ENCODE measurements around the gene MAPK10. TPM values are rescaled to one million over a fixed set of nuclear protein-coding genes. Genes with fewer than 3 reads are reported as not detected.

MAPK10 gene
- total and polyA plus RNA-seq, 2 donors (not counting 3 experiments of a cell fraction or from before 2014, with no cell fraction given), result 0.17 TPM; not detected in 1

GRCh38 chr4:86357608-86358007 lies 2.2 kb downstream of the MAPK10 start:
- Histone ChIP-seq H3K27ac (ENCODE audit: insufficient read depth, low read depth, low read length) (no peak overlapping the region), H3K36me3 (ENCODE audit: control insufficient read depth in 2 of 2, extremely low read depth in 1 of 2, insufficient read depth in 2 of 2, low read length in 2 of 2) (no peaks in the 10 kb centered on the region), H3K9ac (replicated peaks; ENCODE audit: extremely low read depth, insufficient read depth, low read length) (no peak overlapping the region), H3K27me3 (ENCODE audit: control insufficient read depth in 2 of 2, insufficient read depth in 2 of 2, low read length in 2 of 2) (peaks cover 0 to 3% of the 10 kb centered on the region in 2 experiments), H3K79me2 (ENCODE audit: control insufficient read depth, insufficient read depth, low read length) (no peaks in the 10 kb centered on the region), H3K4me2 (ENCODE audit: insufficient read depth, low read length) (no peak overlapping the region), H4K20me1 (replicated peaks; ENCODE audit: control insufficient read depth, extremely low read depth, insufficient read depth, low read length) (no peaks in the 10 kb centered on the region), H3K9me1 (replicated peaks; ENCODE audit: control insufficient read depth, extremely low read depth, insufficient read depth, low read length) (no peaks in the 10 kb centered on the region), H3K9me3 (replicated peaks; ENCODE audit: control insufficient read depth, insufficient read depth, low read length) (no peaks in the 10 kb centered on the region), H3K4me1 (ENCODE audit: control insufficient read depth, extremely low read depth, insufficient read depth, low read length) (peaks cover 2% of the 10 kb centered on the region), H3K4me3 (replicated peaks in 1 of 3; ENCODE audit: insufficient read depth in 1 of 3, low read depth in 1 of 3, low read length in 3 of 3) (no peak overlapping the region), H2AFZ (ENCODE audit: low read depth, low read length) (no peak overlapping the region)
- CTCF ChIA-PET, result no interaction called here
- no peak for TF ChIP-seq EZH2 (IDR thresholded peaks at IDR 0.05; ENCODE audit: borderline replicate concordance, low read depth, low read length, severe bottlenecking)
- no peak for TF ChIP-seq MAX (IDR thresholded peaks at IDR 0.05; ENCODE audit: insufficient read depth, insufficient read length)
- no peak for FAIRE-seq
- intact Hi-C loops (cut with micrococcal nuclease), result no loop called here
- DNase-seq (ENCODE audit: low read depth, low spot score), result no peak
- no TSS peak for BruUV-seq (replicated peaks)
- POLR2A ChIA-PET, result no interaction called here
- dilution Hi-C loops (cut with MboI; ENCODE audit: extremely low pct_ligation_motif_present, low sequenced_read_pairs), result no loop called here

DNA sequence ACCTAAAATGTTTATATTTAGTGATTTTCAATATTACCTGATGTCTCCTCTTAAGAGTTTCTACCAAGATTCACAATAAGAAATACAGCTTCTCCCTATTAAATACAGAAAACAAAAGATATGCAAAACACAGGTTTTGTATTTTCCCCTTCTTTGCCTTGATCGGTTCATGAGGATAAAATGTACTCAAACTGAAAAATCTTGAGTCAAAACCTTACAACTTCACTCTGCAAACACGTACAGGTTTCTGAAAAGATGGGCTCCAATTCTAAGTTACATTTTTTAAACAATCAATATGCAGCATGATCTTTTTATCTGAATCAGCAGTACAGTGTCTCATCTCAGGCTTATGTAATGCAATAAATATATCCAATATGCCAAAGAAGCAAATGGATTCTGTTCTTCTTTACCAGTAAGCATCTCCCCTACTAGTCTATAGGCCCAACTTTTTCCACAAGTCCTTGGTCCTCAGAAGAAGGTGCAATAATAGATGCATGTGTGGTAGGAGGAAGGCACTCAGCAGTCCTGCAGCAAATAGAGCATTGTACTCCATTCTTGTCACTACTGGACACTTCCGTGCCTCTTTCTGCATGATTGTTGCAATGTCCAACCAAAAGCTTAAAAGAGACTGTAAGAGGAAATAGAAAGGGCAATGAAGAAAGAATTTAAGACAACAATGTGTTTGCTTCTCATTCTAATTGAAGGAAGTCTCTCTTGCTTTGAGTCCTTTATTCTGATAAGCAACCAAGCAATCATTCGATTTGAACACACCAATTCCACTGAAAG lies 3.2 kb downstream of the MAPK10 start:
- POLR2A ChIA-PET, result no interaction called here
- dilution Hi-C loops (cut with MboI; ENCODE audit: extremely low pct_ligation_motif_present, low sequenced_read_pairs) (no loop called here), intact Hi-C loops (cut with micrococcal nuclease) (no loop called here)
- H2AFZ ChIP-seq (ENCODE audit: low read depth, low read length), result no peak overlapping the region
- no TSS peak for BruUV-seq (replicated peaks)
- DNase-seq (ENCODE audit: low read depth, low spot score), result no peak
- TF ChIP-seq JUN (IDR thresholded peaks at IDR 0.05; ENCODE audit: borderline replicate concordance, insufficient read depth, insufficient read length, low read depth), result no peak
- no peak for TF ChIP-seq POLR2A (IDR thresholded peaks at IDR 0.05; ENCODE audit: low read depth, low read length)
- TF ChIP-seq EZH2 (IDR thresholded peaks at IDR 0.05; ENCODE audit: borderline replicate concordance, low read depth, low read length, severe bottlenecking), result no peak
- TF ChIP-seq MAX (IDR thresholded peaks at IDR 0.05; ENCODE audit: insufficient read depth, insufficient read length), result no peak
- no peak for TF ChIP-seq FOS (IDR thresholded peaks at IDR 0.05; ENCODE audit: borderline replicate concordance, insufficient read depth, low read length)
- TF ChIP-seq CTCF (IDR thresholded peaks at IDR 0.05; ENCODE audit: extremely low read depth in 1 of 2, insufficient read depth in 1 of 2, low read depth in 1 of 2, low read length in 2 of 2), result no peak
- no peak for TF ChIP-seq MYC (IDR thresholded peaks at IDR 0.05; ENCODE audit: low read depth, low read length)
- no peak for TF ChIP-seq POLR2AphosphoS5 (IDR thresholded peaks at IDR 0.05; ENCODE audit: insufficient read depth, low read depth, low read length)
- TF ChIP-seq GATA2 (IDR thresholded peaks at IDR 0.05; ENCODE audit: insufficient read depth, insufficient read length, low read depth, low read length), result no peak
- no peaks in the 10 kb centered on the region for H4K20me1 ChIP-seq (replicated peaks; ENCODE audit: control insufficient read depth, extremely low read depth, insufficient read depth, low read length)
- H3K4me1 ChIP-seq (ENCODE audit: control insufficient read depth, extremely low read depth, insufficient read depth, low read length), result peaks cover 2% of the 10 kb centered on the region
- no peak overlapping the region for H3K4me2 ChIP-seq (ENCODE audit: insufficient read depth, low read length)
- no peaks in the 10 kb centered on the region for H3K9me3 ChIP-seq (replicated peaks; ENCODE audit: control insufficient read depth, insufficient read depth, low read length)
- no peaks in the 10 kb centered on the region for H3K9me1 ChIP-seq (replicated peaks; ENCODE audit: control insufficient read depth, extremely low read depth, insufficient read depth, low read length)
- H3K27ac ChIP-seq (ENCODE audit: insufficient read depth, low read depth, low read length), result no peak overlapping the region
- CTCF ChIA-PET, result no interaction called here
- no peaks in the 10 kb centered on the region for H3K36me3 ChIP-seq (ENCODE audit: control insufficient read depth in 2 of 2, extremely low read depth in 1 of 2, insufficient read depth in 2 of 2, low read length in 2 of 2)
- peaks cover 0 to 3% of the 10 kb centered on the region in 2 experiments for H3K27me3 ChIP-seq (ENCODE audit: control insufficient read depth in 2 of 2, insufficient read depth in 2 of 2, low read length in 2 of 2)
- no peak for FAIRE-seq
- no peak overlapping the region for H3K9ac ChIP-seq (replicated peaks; ENCODE audit: extremely low read depth, insufficient read depth, low read length)
- no peaks in the 10 kb centered on the region for H3K79me2 ChIP-seq (ENCODE audit: control insufficient read depth, insufficient read depth, low read length)
- no peak overlapping the region for H3K4me3 ChIP-seq (replicated peaks in 1 of 3; ENCODE audit: insufficient read depth in 1 of 3, low read depth in 1 of 3, low read length in 3 of 3)

Data from endothelial cell of umbilical vein (primary cell).